Uterus (tissue), 2 donors: Measurements from ENCODE around the gene CENPB.

ENCODE experiments used
- CTCF ChIP-seq, 4 experiments: fragments of 200-600 bp in 2 of 4; fragments of 450-650 bp in 2 of 4; sonication (generic) in 2 of 4; IDR thresholded peaks; one replicate each; pipeline ENCODE4 v1.5.1; 2016 to 2019; ENCODE audit warnings: antibody characterized with exemption in 4 of 4, mild to moderate bottlenecking in 2 of 4, moderate library complexity in 1 of 4
- POLR2A ChIP-seq, 2 donors: fragments of 450-650 bp; IDR thresholded peaks; one replicate each; pipeline ENCODE4 v1.6.1; 2016; ENCODE audit warnings: antibody characterized with exemption in 2 of 2, mild to moderate bottlenecking in 1 of 2, moderate library complexity in 1 of 2

GRCh38 chr20:3740615-3741301, 45.8 kb downstream of the CENPB start:
- TF ChIP-seq CTCF (IDR thresholded peaks at IDR 0.05), result no peak
- no peak for TF ChIP-seq POLR2A (IDR thresholded peaks at IDR 0.05)
